Fibroblast of lung (primary cell): ENCODE data around the gene CAMTA1. TPM values are rescaled to one million over a fixed set of nuclear protein-coding genes. Genes with fewer than 3 reads are reported as not detected.

Experiments used
- DNase-seq, 2 donors: peaks; one replicate each; pipeline versions ENCODE4 v3.0.0 to v3.0.0-alpha.2; 2010; ENCODE audit warnings: low read depth in 2 of 2
- H2AFZ ChIP-seq: 2 replicates; pipeline ENCODE4 v1.5.1; 2012; ENCODE audit warnings: low read length, control low read depth, inconsistent platforms
- H3K27ac ChIP-seq: 2 replicates; pipeline ENCODE4 v1.5.1; 2011; ENCODE audit warnings: low read length, control low read depth; ENCODE audit not compliant: insufficient read depth
- H3K27me3 ChIP-seq: 2 replicates; pipeline ENCODE4 v1.5.1; 2011; ENCODE audit warnings: mild to moderate bottlenecking, low read length; ENCODE audit not compliant: control insufficient read depth, insufficient read depth
- H3K36me3 ChIP-seq: 2 replicates; pipeline ENCODE4 v1.5.1; 2011; ENCODE audit warnings: low read length; ENCODE audit not compliant: control insufficient read depth, insufficient read depth
- H3K4me1 ChIP-seq: 2 replicates; pipeline ENCODE4 v1.5.1; 2011; ENCODE audit warnings: low read length; ENCODE audit not compliant: control insufficient read depth, insufficient read depth; ENCODE audit errors: extremely low read depth
- H3K4me2 ChIP-seq: 2 replicates; pipeline ENCODE4 v1.5.1; 2011; ENCODE audit warnings: low read length, control low read depth; ENCODE audit not compliant: insufficient read depth; ENCODE audit errors: extremely low read depth
- H3K4me3 ChIP-seq, 4 experiments: fragments of 200-600 bp in 1 of 4; sonication (generic) in 1 of 4; replicated peaks in 1 of 4; 2 replicates each; pipeline ENCODE4 v1.5.1; 2011 to 2016; ENCODE audit warnings: low read length in 4 of 4, low read depth in 3 of 4, mild to moderate bottlenecking in 3 of 4, control low read depth in 2 of 4, inconsistent platforms in 1 of 4, mixed read lengths in 1 of 4; ENCODE audit not compliant: insufficient read depth in 1 of 4; ENCODE audit errors: control extremely low read depth in 1 of 4
- H3K79me2 ChIP-seq: 2 replicates; pipeline ENCODE4 v1.5.1; 2012; ENCODE audit warnings: mild to moderate bottlenecking, low read length, inconsistent platforms; ENCODE audit not compliant: control insufficient read depth, insufficient read depth
- H3K9ac ChIP-seq: 2 replicates; pipeline ENCODE4 v1.5.1; 2011; ENCODE audit warnings: mild to moderate bottlenecking, low read length, control low read depth; ENCODE audit not compliant: insufficient read depth
- H3K9me3 ChIP-seq: 2 replicates; pipeline ENCODE4 v1.5.1; 2012; ENCODE audit warnings: low read depth, low read length; ENCODE audit not compliant: control insufficient read depth, insufficient read depth
- H4K20me1 ChIP-seq: 2 replicates; pipeline ENCODE4 v1.5.1; 2011; ENCODE audit warnings: low read length; ENCODE audit not compliant: control insufficient read depth, insufficient read depth; ENCODE audit errors: extremely low read depth
- EZH2 ChIP-seq: IDR thresholded peaks from 2 replicates; pipeline ENCODE4 v1.5.1; 2012; ENCODE audit warnings: low read length, control low read depth, mild to moderate bottlenecking; ENCODE audit errors: missing control alignments
- polyA plus RNA-seq, 2 donors: library from polyadenylated mRNA; depleted of rRNA in 1 of 2; stranded (reverse) in 1 of 2; unstranded in 1 of 2; fragments of >200 nt; gene quantifications; 2 replicates each; pipeline ENCODE4 v1.2.1, GENCODE V29; 2011 to 2012; ENCODE audit warnings: missing spikeins in 1 of 2
- total RNA-seq: library from RNA; depleted of rRNA; stranded (reverse); fragments of >200 nt; gene quantifications from 2 replicates; pipeline ENCODE4 v1.2.1, GENCODE V29; 2014
- TF ChIP-seq, protein P1 (sequence below), 2 donors: IDR thresholded peaks in 1 of 2; conservative IDR thresholded peaks in 1 of 2; 1 replicate in 1 of 2; 2 replicates in 1 of 2; pipeline ENCODE4 v1.5.1; 2011 to 2012; ENCODE audit warnings: low read length in 2 of 2, control low read depth in 1 of 2, inconsistent platforms in 1 of 2, low read depth in 1 of 2, mild to moderate bottlenecking in 1 of 2

Gene CAMTA1
- total and polyA plus RNA-seq, 2 donors (not counting 1 experiment from before 2014, with no cell fraction given) = 47.6 to 86.0 TPM

- H4K20me1 ChIP-seq = no peaks in the 10 kb centered on the region
- no peak overlapping the region for H3K27ac ChIP-seq
- H2AFZ ChIP-seq = no peak overlapping the region
Observed at GRCh38 chr1:7500381-7501083, 715.3 kb downstream of the CAMTA1 start.

GRCh38 chr1:7501084-7501491, 715.8 kb downstream of the CAMTA1 start:
- DNase-seq = peak in 1 of 2 donors; percentile 18
- H3K9ac ChIP-seq = no peak overlapping the region

More at GRCh38 chr1:7500381-7501083, 715.3 kb downstream of the CAMTA1 start:
- H3K4me1 ChIP-seq = no peaks in the 10 kb centered on the region
- H3K36me3 ChIP-seq = no peaks in the 10 kb centered on the region
- no peak overlapping the region for H3K4me2 ChIP-seq
- H3K9me3 ChIP-seq = peaks cover 3% of the 10 kb centered on the region
- no peaks in the 10 kb centered on the region for H3K79me2 ChIP-seq
- TF ChIP-seq, protein P1, sequence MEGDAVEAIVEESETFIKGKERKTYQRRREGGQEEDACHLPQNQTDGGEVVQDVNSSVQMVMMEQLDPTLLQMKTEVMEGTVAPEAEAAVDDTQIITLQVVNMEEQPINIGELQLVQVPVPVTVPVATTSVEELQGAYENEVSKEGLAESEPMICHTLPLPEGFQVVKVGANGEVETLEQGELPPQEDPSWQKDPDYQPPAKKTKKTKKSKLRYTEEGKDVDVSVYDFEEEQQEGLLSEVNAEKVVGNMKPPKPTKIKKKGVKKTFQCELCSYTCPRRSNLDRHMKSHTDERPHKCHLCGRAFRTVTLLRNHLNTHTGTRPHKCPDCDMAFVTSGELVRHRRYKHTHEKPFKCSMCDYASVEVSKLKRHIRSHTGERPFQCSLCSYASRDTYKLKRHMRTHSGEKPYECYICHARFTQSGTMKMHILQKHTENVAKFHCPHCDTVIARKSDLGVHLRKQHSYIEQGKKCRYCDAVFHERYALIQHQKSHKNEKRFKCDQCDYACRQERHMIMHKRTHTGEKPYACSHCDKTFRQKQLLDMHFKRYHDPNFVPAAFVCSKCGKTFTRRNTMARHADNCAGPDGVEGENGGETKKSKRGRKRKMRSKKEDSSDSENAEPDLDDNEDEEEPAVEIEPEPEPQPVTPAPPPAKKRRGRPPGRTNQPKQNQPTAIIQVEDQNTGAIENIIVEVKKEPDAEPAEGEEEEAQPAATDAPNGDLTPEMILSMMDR (conservative IDR thresholded peaks at IDR 0.05 in 1 of 2, IDR thresholded peaks at IDR 0.05 in 1 of 2; ENCODE audit: low read depth in 1 of 2, low read length in 2 of 2) = no peak
- DNase-seq = no peak
- no peak overlapping the region for H3K9ac ChIP-seq
- H3K4me3 ChIP-seq = no peak overlapping the region
- no peaks in the 10 kb centered on the region for H3K27me3 ChIP-seq

GRCh38 chr1:7501723-7502603, 716.7 kb downstream of the CAMTA1 start:
- Histone ChIP-seq H3K4me1 (no peaks in the 10 kb centered on the region), H3K4me3 (no peak overlapping the region), H4K20me1 (no peaks in the 10 kb centered on the region), H2AFZ (no peak overlapping the region), H3K36me3 (no peaks in the 10 kb centered on the region), H3K9me3 (peaks cover 3% of the 10 kb centered on the region), H3K79me2 (no peaks in the 10 kb centered on the region), H3K27me3 (no peaks in the 10 kb centered on the region), H3K27ac (no peak overlapping the region), H3K4me2 (no peak overlapping the region), H3K9ac (no peak overlapping the region)
- TF ChIP-seq EZH2 = no peak
- TF ChIP-seq, protein P1 (conservative IDR thresholded peaks at IDR 0.05 in 1 of 2, IDR thresholded peaks at IDR 0.05 in 1 of 2; ENCODE audit: low read depth in 1 of 2, low read length in 2 of 2) = no peak
- DNase-seq = no peak

More at GRCh38 chr1:7501084-7501491, 715.8 kb downstream of the CAMTA1 start:
- H3K27me3 ChIP-seq = no peaks in the 10 kb centered on the region
- no peaks in the 10 kb centered on the region for H3K4me1 ChIP-seq
- H3K4me2 ChIP-seq = no peak overlapping the region
- H3K4me3 ChIP-seq = no peak overlapping the region
- no peaks in the 10 kb centered on the region for H3K36me3 ChIP-seq
- H3K9me3 ChIP-seq = peaks cover 3% of the 10 kb centered on the region
- H2AFZ ChIP-seq = no peak overlapping the region
- no peak overlapping the region for H3K27ac ChIP-seq
- no peaks in the 10 kb centered on the region for H3K79me2 ChIP-seq
- H4K20me1 ChIP-seq = no peaks in the 10 kb centered on the region
- no peak for TF ChIP-seq EZH2
- TF ChIP-seq, protein P1 (conservative IDR thresholded peaks at IDR 0.05 in 1 of 2, IDR thresholded peaks at IDR 0.05 in 1 of 2; ENCODE audit: low read depth in 1 of 2, low read length in 2 of 2) = no peak
